ENCODE data around the gene GPC6.

GRCh38 chr13:93224535-93224934 is 2.1 kb upstream of the GPC6 start:
- no peak for TF ChIP-seq CTCF (IDR thresholded peaks at IDR 0.05)
- no peak for TF ChIP-seq POLR2A (IDR thresholded peaks at IDR 0.05)

Data from uterus (tissue), 2 donors.